GM12872 (cell line): ENCODE measurements around the gene GPR39.

Experiments
- TF ChIP-seq, protein P1 (sequence below): IDR thresholded peaks from 3 replicates; pipeline ENCODE4 v1.5.1; 2011; ENCODE audit warnings: low read depth, mild to moderate bottlenecking, low read length, moderate library complexity; ENCODE audit not compliant: insufficient read depth

The GPR39 gene

DNA sequence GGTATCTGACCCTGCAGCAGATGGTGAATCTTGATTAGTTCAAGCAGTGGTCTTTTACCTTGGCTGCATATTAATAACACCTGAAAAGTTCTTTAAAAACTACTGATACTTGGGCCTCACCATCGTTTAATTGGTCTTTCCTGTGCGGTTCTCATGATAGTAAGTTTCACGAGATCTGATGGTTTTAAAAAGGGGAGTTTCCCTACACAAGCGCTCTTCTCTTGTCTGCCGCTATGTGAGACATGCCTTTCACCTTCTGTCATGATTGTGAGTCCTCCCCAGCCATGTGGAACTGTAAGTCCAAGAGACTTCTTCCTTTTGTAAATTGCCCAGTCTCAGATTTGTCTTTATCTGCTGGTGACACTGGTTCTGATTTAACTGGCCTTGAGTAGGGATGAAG is 151.1 kb downstream of the GPR39 start:
- TF ChIP-seq, protein P1, sequence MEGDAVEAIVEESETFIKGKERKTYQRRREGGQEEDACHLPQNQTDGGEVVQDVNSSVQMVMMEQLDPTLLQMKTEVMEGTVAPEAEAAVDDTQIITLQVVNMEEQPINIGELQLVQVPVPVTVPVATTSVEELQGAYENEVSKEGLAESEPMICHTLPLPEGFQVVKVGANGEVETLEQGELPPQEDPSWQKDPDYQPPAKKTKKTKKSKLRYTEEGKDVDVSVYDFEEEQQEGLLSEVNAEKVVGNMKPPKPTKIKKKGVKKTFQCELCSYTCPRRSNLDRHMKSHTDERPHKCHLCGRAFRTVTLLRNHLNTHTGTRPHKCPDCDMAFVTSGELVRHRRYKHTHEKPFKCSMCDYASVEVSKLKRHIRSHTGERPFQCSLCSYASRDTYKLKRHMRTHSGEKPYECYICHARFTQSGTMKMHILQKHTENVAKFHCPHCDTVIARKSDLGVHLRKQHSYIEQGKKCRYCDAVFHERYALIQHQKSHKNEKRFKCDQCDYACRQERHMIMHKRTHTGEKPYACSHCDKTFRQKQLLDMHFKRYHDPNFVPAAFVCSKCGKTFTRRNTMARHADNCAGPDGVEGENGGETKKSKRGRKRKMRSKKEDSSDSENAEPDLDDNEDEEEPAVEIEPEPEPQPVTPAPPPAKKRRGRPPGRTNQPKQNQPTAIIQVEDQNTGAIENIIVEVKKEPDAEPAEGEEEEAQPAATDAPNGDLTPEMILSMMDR, result no peak

- TF ChIP-seq, protein P1, result no peak
Observed at GRCh38 chr2:132568656-132569055, 152.1 kb downstream of the GPR39 start.

DNA sequence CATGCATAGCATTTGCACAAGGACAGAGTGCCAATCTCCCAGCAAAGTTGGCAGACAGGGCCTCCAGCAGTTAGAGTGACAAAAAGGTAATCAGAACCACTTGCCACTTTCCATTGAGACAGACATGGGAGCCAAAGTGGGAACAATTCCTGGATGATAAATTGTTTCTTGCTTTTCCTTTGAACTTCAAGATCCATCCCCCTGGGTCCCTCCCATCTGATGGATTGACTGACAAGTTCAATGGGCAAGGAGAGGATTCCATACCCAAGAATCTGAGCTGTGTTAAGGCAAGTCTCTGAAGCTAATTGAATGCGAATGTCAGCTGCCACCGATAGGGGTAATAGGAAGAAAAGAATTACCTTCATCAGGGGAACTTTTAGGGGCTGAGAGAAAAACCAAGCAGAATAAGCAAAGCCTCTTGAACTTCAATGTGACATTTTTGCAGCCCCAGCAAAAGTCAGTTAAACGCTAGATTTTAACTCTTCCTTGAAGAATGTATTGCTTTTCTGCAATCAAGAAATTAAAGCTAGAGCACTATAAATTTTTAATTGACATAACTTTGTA is 156.9 kb downstream of the GPR39 start:
- TF ChIP-seq, protein P1, result no peak

DNA sequence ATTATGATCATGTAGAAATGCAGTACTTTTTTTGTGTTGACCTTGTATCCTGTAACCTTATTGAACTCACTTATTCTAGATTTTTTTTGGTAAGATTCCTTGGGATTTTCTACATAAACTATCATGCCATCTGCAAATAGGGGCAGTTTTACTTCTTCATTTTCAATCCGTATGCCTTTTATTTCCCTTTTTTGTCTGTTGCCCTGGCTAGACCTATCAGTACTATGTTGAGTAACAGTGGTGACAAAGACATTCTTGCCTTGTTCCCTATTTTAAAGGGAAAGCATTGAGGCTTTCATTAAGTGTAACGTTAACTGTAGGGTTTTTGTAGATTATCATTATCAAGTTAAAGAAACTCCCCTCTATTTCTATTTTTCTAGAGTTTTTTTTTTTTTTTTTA is 161.1 kb downstream of the GPR39 start:
- TF ChIP-seq, protein P1, result no peak

DNA sequence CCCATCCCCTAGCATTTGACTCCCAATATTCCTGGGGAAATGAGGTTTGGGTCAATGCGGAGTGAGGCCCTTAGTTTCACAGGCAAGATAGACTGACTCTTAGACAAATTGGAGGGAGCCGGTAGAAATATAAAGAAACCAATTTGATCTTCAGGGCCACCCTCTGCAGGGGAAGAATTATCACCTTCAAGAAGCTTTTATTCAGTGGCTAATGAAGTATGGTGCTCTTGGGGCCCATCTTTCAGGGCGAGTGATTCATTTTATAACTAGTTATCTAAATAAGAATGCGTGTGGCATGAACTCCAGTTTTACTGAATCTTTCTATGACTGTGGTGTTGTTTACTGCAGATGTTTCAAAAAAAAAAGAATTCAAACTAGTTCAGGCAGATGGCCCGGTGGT is 165.0 kb downstream of the GPR39 start:
- TF ChIP-seq, protein P1, result no peak

DNA sequence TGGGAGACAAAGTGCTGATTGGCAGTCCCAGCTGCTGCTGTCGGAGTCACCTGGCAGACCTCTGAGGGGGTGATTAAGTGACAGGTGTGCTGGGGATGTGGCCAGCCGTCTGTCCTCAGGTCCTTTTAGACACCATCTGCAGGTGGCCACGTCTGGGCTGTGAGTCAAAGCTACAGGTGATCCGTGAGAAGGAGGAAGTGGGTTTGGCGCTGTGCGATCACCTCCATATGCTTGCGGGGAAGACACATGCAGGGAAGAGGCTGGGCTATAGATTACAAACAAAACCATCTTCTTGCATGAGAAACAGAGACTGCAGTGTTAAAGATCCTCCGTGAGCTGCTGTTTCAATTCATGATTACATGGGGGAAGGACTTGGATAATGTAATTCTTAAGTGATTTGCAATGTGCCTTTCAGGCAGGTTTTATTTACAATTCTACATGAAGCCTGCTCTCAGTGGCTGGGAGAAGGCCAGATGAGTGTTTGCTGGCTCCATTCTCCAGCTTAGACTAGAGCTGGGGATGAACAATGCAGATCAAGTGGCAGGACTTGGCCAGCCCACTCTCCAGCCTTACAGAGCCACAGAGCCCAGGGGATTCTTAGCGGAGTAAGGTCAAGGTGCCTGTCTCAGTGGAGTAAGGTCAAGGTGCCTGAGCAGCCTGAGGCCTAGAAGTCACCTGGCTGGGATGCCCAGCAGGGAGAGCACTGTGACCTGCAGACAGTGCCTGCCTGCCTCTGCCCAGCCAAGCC is 165.6 kb downstream of the GPR39 start:
- TF ChIP-seq, protein P1, result no peak

- TF ChIP-seq, protein P1, result no peak
Observed at GRCh38 chr2:132583666-132584360, 167.2 kb downstream of the GPR39 start.
